DOHH2 (cell line): ENCODE measurements around the gene HHATL.

Experiments
- H3F3A ChIP-seq: fragments of 200-600 bp; sonication (generic), shearing (Covaris generic); 2 replicates; pipeline ENCODE4 v1.6.0; 2016; ENCODE audit warnings: antibody characterized with exemption, mild to moderate bottlenecking; ENCODE audit not compliant: control insufficient read depth, insufficient read depth
- H3K27ac ChIP-seq: fragments of 200-600 bp; sonication (generic); 2 replicates; pipeline ENCODE4 v1.5.1; 2014; ENCODE audit warnings: low read depth, mild to moderate bottlenecking, low read length, moderate library complexity
- H3K27me3 ChIP-seq: fragments of 200-600 bp; sonication (generic); 2 replicates; pipeline ENCODE4 v1.6.1; 2014; ENCODE audit warnings: mild to moderate bottlenecking, low read length, mixed read lengths; ENCODE audit not compliant: control insufficient read depth
- H3K36me3 ChIP-seq: fragments of 200-600 bp; sonication (generic); 2 replicates; pipeline ENCODE4 v1.6.1; 2014; ENCODE audit warnings: mild to moderate bottlenecking, low read length, moderate library complexity, mixed read lengths; ENCODE audit not compliant: control insufficient read depth
- H3K4me1 ChIP-seq: fragments of 200-600 bp; sonication (generic); 2 replicates; pipeline ENCODE4 v1.6.1; 2014; ENCODE audit warnings: mild to moderate bottlenecking, low read length, mixed read lengths; ENCODE audit not compliant: control insufficient read depth
- H3K4me2 ChIP-seq: fragments of 200-600 bp; sonication (generic); 2 replicates; pipeline ENCODE4 v1.6.0; 2014; ENCODE audit warnings: mild to moderate bottlenecking, low read length, moderate library complexity
- H3K4me3 ChIP-seq: fragments of 200-600 bp; sonication (generic); 2 replicates; pipeline ENCODE4 v1.5.1; 2014; ENCODE audit warnings: mild to moderate bottlenecking, low read length, mixed read lengths
- H3K79me2 ChIP-seq: fragments of 200-600 bp; sonication (generic); 2 replicates; pipeline ENCODE4 v1.6.1; 2014; ENCODE audit warnings: mild to moderate bottlenecking, low read length, mixed read lengths; ENCODE audit not compliant: control insufficient read depth
- H3K9me2 ChIP-seq: fragments of 200-600 bp; sonication (generic); replicated peaks from 2 replicates; pipeline ENCODE4 v1.6.1; 2014; ENCODE audit warnings: mild to moderate bottlenecking, low read length, mixed read lengths; ENCODE audit not compliant: control insufficient read depth
- H3K9me3 ChIP-seq: fragments of 200-600 bp; sonication (generic); 2 replicates; pipeline ENCODE4 v1.6.1; 2014; ENCODE audit warnings: antibody characterized with exemption, low read length, mixed read lengths; ENCODE audit not compliant: control insufficient read depth, insufficient read depth
- H4K20me1 ChIP-seq: fragments of 200-600 bp; sonication (generic); 2 replicates; pipeline ENCODE4 v1.6.0; 2014; ENCODE audit warnings: low read depth, mild to moderate bottlenecking, antibody characterized with exemption, low read length, moderate library complexity; ENCODE audit not compliant: control insufficient read depth, insufficient read depth
- CTCF ChIP-seq: fragments of 200-600 bp; sonication (generic); IDR thresholded peaks from one replicate; pipeline ENCODE4 v1.5.1; 2014; ENCODE audit warnings: antibody characterized with exemption, mild to moderate bottlenecking, low read depth, low read length; ENCODE audit not compliant: poor library complexity, severe bottlenecking
- EZH2phosphoT487 ChIP-seq: fragments of 200-600 bp; sonication (generic); IDR thresholded peaks from 2 replicates; pipeline ENCODE4 v1.6.1; 2017; ENCODE audit warnings: borderline replicate concordance, mild to moderate bottlenecking, antibody characterized with exemption, low read length, moderate library complexity, mixed read lengths

HHATL gene

GRCh38 chr3:42667523-42668412 is 34.8 kb downstream of the HHATL start:
- Histone ChIP-seq H3K79me2 (no peaks in the 10 kb centered on the region), H3K4me2 (no peak overlapping the region), H3K36me3 (no peaks in the 10 kb centered on the region), H3K27ac (no peak overlapping the region), H3F3A (no peaks in the 10 kb centered on the region), H3K4me3 (no peak overlapping the region), H3K4me1 (peaks cover 8% of the 10 kb centered on the region), H3K27me3 (no peaks in the 10 kb centered on the region), H4K20me1 (no peaks in the 10 kb centered on the region), H3K9me3 (no peaks in the 10 kb centered on the region; the same call in 1 of the 2 replicates), H3K9me2 (no peaks in the 10 kb centered on the region; the same call in 1 of the 2 replicates)
- TF ChIP-seq CTCF (no peak), EZH2phosphoT487 (no peak)

GRCh38 chr3:42667096-42667522 is 35.5 kb downstream of the HHATL start:
- H3K79me2 ChIP-seq: no peaks in the 10 kb centered on the region
- no peaks in the 10 kb centered on the region for H4K20me1 ChIP-seq
- H3K9me2 ChIP-seq: no peaks in the 10 kb centered on the region; the same call in 1 of the 2 replicates
- no peaks in the 10 kb centered on the region for H3K27me3 ChIP-seq
- no peaks in the 10 kb centered on the region for H3K36me3 ChIP-seq
- H3K4me2 ChIP-seq: no peak overlapping the region
- H3K27ac ChIP-seq: no peak overlapping the region
- no peaks in the 10 kb centered on the region for H3F3A ChIP-seq
- H3K4me1 ChIP-seq: peaks cover 8% of the 10 kb centered on the region
- no peaks in the 10 kb centered on the region; the same call in 1 of the 2 replicates for H3K9me3 ChIP-seq
- no peak overlapping the region for H3K4me3 ChIP-seq
- TF ChIP-seq CTCF: no peak
- TF ChIP-seq EZH2phosphoT487: no peak

GRCh38 chr3:42666577-42666998 is 36.0 kb downstream of the HHATL start:
- H3K27ac ChIP-seq: no peak overlapping the region
- no peak overlapping the region for H3K4me2 ChIP-seq
- no peaks in the 10 kb centered on the region for H3K79me2 ChIP-seq
- TF ChIP-seq CTCF: no peak
- TF ChIP-seq EZH2phosphoT487: no peak
- H3K9me3 ChIP-seq: no peaks in the 10 kb centered on the region; the same call in 1 of the 2 replicates
- no peaks in the 10 kb centered on the region for H3K27me3 ChIP-seq
- H3K4me3 ChIP-seq: no peak overlapping the region
- H3K4me1 ChIP-seq: peaks cover 8% of the 10 kb centered on the region
- no peaks in the 10 kb centered on the region for H3F3A ChIP-seq
- no peaks in the 10 kb centered on the region for H3K9me2 ChIP-seq
- H4K20me1 ChIP-seq: no peaks in the 10 kb centered on the region
- no peaks in the 10 kb centered on the region for H3K36me3 ChIP-seq
